ENCODE data around the gene CDC25C.

- no peak for TF ChIP-seq POLR2A (IDR thresholded peaks at IDR 0.05; ENCODE audit: low read depth, low read length)
- TF ChIP-seq TAF1 (IDR thresholded peaks at IDR 0.05; ENCODE audit: borderline replicate concordance, low read depth, low read length) = no peak
- no peak for TF ChIP-seq POLR2AphosphoS5 (IDR thresholded peaks at IDR 0.05; ENCODE audit: low read depth, low read length)
Measured at GRCh38 chr5:138272681-138273080, 58.9 kb downstream of the CDC25C start.
